Bronchial epithelial cell (primary cell): ENCODE data around the gene C1D. TPM values are rescaled to one million over a fixed set of nuclear protein-coding genes. Genes with fewer than 3 reads are reported as not detected.

Source experiments
- DNase-seq: peaks from one replicate; pipeline ENCODE4 v3.0.0-alpha.2; 2010; ENCODE audit warnings: low read depth
- FAIRE-seq: peaks from 2 replicates; lab custom pipeline; 2011; peaks lifted over from hg19 to GRCh38; lab: Jason Lieb, UNC
- H3K27me3 ChIP-seq: 2 replicates; pipeline ENCODE4 v1.5.1; 2011; ENCODE audit warnings: low read length; ENCODE audit not compliant: control insufficient read depth, insufficient read depth
- H3K36me3 ChIP-seq: 2 replicates; pipeline ENCODE4 v1.5.1; 2011; ENCODE audit warnings: low read length; ENCODE audit not compliant: control insufficient read depth, insufficient read depth
- H3K4me3 ChIP-seq: 2 replicates; pipeline ENCODE4 v1.5.1; 2011; ENCODE audit warnings: mild to moderate bottlenecking, low read depth, low read length, control low read depth
- total RNA-seq: library from RNA; depleted of rRNA; stranded (reverse); fragments of >200 nt; gene quantifications from 2 replicates; pipeline ENCODE4 v1.2.1, GENCODE V29; 2014
- TF ChIP-seq, protein P1 (sequence below): IDR thresholded peaks from 2 replicates; pipeline ENCODE4 v1.5.1; 2011; ENCODE audit warnings: mild to moderate bottlenecking, moderate library complexity, low read length, control low read depth, inconsistent platforms; ENCODE audit not compliant: insufficient read depth, severe bottlenecking

The C1D gene
- total RNA-seq, 1 donor from 2014 or later, result 20.0 TPM

DNA sequence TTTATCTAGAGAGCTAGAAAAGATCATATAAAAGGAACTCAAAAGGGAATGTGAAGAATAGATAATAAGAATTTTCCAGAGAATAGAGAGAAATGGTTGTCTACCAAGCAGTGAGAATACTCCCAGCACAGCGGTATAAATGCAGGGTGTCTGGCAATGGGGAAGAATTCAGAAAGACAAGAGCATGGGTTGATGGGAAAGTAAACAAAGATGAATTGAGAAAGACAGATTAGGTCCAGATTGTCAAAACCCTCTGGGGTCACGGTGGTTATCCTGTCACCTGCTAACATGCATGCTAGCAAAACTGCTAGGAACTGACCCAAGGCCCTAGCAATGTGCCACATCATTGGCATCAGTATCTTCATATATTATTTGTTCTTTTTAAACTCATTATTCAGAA is 30.8 kb upstream of the C1D start:
- TF ChIP-seq, protein P1, sequence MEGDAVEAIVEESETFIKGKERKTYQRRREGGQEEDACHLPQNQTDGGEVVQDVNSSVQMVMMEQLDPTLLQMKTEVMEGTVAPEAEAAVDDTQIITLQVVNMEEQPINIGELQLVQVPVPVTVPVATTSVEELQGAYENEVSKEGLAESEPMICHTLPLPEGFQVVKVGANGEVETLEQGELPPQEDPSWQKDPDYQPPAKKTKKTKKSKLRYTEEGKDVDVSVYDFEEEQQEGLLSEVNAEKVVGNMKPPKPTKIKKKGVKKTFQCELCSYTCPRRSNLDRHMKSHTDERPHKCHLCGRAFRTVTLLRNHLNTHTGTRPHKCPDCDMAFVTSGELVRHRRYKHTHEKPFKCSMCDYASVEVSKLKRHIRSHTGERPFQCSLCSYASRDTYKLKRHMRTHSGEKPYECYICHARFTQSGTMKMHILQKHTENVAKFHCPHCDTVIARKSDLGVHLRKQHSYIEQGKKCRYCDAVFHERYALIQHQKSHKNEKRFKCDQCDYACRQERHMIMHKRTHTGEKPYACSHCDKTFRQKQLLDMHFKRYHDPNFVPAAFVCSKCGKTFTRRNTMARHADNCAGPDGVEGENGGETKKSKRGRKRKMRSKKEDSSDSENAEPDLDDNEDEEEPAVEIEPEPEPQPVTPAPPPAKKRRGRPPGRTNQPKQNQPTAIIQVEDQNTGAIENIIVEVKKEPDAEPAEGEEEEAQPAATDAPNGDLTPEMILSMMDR, result no peak
- no peak for FAIRE-seq
- no peaks in the 10 kb centered on the region for H3K27me3 ChIP-seq

DNA sequence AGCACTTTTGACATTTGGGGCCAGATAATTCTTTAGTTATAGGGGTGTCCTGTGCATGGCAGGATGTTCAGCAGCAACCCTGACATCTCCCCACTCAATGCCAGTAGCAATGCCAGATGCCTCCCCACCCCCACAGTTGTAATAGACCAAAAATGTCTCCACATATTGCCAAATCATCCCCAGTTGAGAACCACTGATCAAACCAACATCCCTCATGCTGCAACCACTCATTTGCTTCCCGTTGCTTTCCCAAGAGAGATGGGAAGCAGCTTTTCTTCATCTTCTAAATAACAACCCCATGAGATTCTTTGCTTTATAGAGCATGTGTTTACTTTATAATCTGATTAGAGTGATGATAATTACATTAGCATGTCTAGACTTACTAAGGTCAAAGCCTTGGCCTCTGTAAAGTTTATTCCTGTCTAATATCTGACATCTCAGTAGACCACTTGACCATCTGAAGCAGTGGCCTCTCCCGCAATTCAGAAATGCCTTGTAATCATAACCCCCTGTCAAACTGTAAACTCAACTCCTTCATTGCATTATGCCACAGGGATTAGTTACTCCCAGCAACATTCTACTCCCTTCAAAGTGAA is 28.7 kb upstream of the C1D start:
- TF ChIP-seq, protein P1, result no peak
- no peak for FAIRE-seq
- DNase-seq, result no peak
- Histone ChIP-seq H3K36me3 (no peaks in the 10 kb centered on the region), H3K27me3 (no peaks in the 10 kb centered on the region), H3K4me3 (no peak overlapping the region)

More for the DNA sequence above, 30.8 kb upstream of the C1D start:
- DNase-seq, result no peak
- H3K36me3 ChIP-seq, result no peaks in the 10 kb centered on the region
- no peak overlapping the region for H3K4me3 ChIP-seq

DNA sequence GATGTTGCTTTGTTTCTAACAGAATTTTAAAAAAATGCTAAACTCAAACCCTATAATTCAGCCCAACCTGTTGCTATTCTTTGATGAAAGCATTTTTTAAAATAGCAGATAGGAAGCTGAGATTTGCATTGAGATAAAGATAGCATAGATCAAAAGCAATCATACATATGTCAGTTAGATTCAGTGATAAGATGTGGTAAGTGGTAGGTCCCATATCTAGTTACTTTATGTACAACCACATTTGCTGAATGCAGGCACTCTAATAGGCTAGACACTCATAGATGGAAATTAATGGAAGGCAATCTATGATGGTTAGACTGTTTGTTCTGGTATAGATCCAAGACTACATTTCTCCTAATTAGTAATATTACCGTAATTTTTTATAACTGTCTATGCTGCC is 27.2 kb upstream of the C1D start:
- no peaks in the 10 kb centered on the region for H3K27me3 ChIP-seq
- no peak overlapping the region for H3K4me3 ChIP-seq
- no peak for FAIRE-seq
- H3K36me3 ChIP-seq, result no peaks in the 10 kb centered on the region
- DNase-seq, result no peak
- TF ChIP-seq, protein P1, result no peak

DNA sequence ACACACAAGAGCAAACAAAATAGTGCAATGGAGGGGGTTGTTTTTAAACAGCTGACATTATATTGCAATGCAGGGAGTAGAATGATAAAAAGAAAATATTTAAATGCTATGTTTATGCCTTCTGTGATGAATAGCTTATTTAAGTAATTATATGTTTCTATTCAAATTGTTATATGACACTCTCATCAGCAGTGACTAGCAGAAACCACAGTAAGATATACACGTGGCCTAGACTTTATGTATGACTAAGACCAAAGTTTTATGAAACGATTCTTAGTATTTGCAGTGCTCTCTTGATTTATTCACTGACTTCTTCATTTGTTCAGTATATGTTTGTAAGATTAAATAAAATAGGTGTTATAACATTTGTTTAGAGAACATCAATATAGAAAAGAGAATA is 26.1 kb upstream of the C1D start:
- Histone ChIP-seq H3K4me3 (no peak overlapping the region), H3K27me3 (no peaks in the 10 kb centered on the region), H3K36me3 (no peaks in the 10 kb centered on the region)
- TF ChIP-seq, protein P1, result no peak
- no peak for DNase-seq
- FAIRE-seq, result no peak

DNA sequence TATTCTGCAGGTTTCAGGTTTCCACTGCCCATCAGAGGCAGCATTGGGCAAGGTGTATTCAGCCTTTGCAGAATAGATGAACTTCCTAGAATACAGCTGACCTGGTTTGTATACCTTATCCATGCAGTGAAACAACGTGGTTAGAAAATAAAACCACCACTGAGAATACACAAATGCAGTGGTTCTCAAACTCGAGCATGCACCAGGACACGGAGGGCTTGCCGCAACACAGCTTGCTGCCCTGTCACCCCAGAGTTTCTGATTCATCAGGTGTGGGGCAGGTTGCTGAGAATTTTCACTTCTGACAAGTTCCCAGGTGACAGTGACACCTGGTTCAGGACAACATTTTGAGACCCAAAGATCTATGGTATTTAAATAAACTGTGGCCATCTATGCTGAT is 23.4 kb upstream of the C1D start:
- no peaks in the 10 kb centered on the region for H3K36me3 ChIP-seq
- FAIRE-seq (no peak), DNase-seq (no peak)
- no peak overlapping the region for H3K4me3 ChIP-seq
- TF ChIP-seq, protein P1, result no peak
- no peaks in the 10 kb centered on the region for H3K27me3 ChIP-seq

DNA sequence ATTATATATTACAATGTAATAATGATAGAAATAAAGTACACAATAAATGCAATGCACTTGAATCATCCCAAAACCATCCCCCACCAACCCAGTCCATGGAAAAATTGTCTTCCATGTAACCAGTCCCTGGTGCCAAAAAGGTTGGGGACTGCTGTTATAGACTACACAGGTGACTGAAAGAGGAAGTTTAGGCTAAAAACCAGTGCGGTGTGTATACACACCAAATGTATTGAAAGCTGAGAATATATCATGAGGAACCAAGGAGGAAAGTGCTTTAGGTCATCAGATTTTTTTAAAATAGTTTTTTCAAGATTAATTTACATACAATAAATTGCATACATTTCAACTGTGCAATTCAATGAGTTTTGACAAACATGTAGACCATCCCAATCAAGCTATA is 20.5 kb upstream of the C1D start:
- TF ChIP-seq, protein P1, result no peak
- Histone ChIP-seq H3K27me3 (no peaks in the 10 kb centered on the region), H3K4me3 (no peak overlapping the region), H3K36me3 (no peaks in the 10 kb centered on the region)
- DNase-seq (no peak), FAIRE-seq (no peak)
